GM21447 (cell line): Measurements from ENCODE around the gene CPT1C.

Experiments used
- ATAC-seq: cut with Tn5 transposase; IDR thresholded peaks from one replicate; pipeline ENCODE4 v1.9.1; 2021; ENCODE audit not compliant: unreplicated experiment

CPT1C gene

DNA sequence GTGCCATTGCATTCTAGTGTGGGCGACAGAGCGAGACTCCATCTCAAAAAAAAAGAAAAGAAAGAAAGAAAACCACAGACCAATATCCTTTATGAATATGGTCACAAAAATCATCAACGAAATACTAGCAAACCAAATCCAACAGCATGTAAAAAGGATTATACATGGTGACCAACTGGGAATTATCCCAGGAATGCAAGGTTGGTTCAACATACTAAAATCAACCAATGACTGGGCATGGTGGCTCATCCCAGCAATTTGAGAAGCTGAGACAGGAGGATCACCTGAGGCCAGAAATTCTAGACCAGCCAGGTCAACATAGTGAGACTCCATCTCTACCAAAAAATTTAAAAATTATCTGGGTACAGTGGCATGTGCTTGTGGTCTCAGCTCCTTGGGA lies 65.0 kb downstream of the CPT1C start:
- ATAC-seq: no peak

DNA sequence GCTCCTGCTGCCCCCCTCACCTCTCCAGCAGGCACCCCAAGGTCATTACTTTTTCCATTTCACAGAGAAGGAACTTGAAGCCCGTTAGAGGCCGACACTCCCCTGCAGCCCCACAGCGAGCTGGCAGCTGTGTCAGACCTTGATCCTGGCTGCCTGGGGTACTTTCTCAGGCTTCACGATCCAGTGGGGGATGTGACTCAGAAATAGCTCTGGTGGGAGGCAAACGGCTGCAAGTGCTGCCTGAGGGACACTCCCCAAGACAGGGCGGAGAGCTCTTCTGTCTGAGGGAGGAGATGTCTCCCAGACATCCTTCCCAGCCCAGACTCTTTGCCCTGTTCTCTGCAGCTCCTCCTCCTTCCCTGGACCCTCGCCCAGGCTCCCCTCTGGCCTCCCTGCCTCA lies 67.4 kb downstream of the CPT1C start:
- no peak for ATAC-seq

DNA sequence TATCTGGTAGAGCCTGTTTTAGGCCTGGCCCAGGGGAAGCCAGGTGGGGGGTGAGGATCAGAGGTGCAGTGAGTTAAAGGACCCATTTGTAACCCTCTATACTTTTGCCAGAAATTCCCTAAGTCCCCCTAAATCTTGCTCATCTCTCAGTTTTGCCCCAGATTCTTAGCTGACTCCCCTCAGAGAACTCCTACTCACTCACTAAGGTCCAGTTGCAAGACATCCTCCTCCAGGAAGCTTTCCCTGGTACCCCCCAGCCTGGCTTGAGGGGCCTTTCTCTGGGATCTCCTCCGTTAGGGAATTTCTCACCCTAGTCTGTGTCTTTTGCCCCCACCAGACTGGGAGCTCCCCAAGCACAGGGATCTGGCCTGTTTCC lies 70.3 kb downstream of the CPT1C start:
- no peak for ATAC-seq

DNA sequence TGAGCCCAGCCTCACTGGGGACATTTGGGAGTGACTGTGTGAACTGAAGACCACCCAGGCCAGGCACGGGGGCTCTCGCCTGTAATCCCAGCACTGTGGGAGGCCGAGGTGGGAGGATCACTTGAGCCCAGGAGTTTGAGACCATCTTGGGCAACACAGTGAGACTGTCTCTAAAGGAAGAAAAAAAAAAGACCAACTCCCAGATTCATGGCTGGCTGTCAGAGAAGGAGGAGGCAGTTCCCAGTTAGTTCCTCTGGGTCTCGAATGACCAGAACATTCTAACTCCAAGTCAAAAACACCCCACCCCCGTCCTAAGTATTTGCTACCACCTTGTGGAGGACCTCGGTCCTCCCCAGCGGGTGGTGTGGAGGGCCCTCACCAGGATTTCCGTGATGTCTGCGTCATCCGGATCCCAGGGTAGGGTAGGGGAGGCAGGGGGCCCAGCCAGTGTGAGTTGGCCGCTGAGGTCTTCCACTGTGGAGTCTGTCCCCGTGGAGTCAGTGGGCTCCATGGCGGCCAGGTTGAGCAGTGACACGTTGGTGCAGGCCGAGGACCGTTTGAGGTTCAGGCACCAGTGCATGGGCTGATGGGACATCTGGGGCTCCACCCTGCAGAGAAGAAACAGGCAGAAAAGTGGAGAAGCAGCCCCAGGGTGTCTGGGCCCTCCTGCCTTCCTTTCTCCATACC lies 70.9 kb downstream of the CPT1C start:
- ATAC-seq: no peak

DNA sequence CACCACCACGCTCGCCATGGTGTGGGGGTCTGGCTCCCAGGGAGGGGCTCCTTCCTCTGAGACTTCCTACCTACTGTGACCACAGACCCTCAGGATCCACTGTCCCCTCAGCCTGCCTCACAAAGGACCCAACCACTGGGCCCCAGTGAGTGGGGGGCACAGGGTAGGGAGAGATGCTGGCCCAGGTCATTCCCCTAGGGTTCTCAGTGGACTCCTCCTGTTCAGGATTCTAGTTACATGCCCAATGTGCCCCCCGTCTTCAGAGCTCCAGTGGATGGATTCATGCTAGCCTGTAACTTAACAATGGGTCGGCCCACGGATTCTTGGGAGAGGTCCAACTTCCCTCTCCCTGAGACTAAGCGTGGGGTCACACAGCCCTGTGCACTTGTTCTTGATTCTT lies 72.3 kb downstream of the CPT1C start, which contains the start of gene TSKS:
TSS of gene TSKS (minus strand) at position 77 of the 400 bp plus-strand sequence. CDS start at position 18, 59 bp downstream.
- ATAC-seq: no peak
